DMS53 (cell line): Measurements from ENCODE around the gene MGST3.
"Not testable (repeated sequence)": the region's sequence is repeated elsewhere in the genome, so short reads cannot be mapped to it uniquely, and the experiment has no call there.

ENCODE experiments used
- DNase-seq: peaks from one replicate; lab custom pipeline; 2025; lab: John Stamatoyannopoulos, UW

Gene MGST3

GRCh38 chr1:165629151-165629550 lies 1.9 kb upstream of the MGST3 start:
- DNase-seq = no peak

GRCh38 chr1:165629848-165630628 lies 996 bp upstream of the MGST3 start:
- peak; percentile 91 for DNase-seq

DNA sequence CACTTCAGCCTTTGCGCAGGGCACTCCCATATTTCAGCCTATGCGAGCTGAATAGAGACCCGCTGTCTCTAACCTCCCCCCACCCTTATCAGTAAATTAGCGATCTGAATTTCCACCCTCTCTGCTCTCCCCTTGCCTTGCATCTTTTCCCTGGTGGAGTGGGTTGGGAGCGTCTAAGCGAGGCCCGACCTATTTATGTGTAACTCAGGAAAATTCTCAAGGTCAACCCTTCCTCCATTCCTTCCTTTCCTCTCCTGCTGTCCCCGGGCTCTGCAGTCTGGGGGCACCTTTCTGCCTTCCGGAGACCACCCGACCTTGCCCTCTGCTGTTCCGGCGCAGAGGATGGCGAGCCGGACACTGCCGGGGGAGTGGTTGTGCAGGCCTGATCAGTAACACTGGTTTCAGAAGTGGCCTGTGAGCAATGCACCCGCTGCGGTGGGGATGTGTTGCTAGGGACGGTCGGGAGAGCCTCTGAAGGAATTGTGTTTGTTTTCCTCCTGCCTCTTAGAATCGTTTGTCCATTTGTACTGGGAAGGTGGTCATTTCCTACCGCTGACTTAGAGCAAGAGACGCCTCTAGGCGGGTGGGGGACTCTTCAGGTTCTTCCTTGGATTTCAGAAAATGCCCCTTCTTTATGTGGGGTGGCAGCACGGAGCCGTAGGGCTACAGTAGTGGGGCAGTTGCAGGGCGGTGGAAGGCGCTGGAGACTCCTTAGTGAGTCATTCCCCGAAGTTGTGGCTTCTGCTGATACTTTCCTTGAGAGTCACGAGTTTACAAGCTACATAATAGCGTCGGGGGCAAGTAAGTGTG lies 513 bp downstream of the MGST3 start:
- peak; percentile 77 for DNase-seq

GRCh38 chr1:165632152-165632469 lies 1.1 kb downstream of the MGST3 start:
- DNase-seq = peak; percentile 47

DNA sequence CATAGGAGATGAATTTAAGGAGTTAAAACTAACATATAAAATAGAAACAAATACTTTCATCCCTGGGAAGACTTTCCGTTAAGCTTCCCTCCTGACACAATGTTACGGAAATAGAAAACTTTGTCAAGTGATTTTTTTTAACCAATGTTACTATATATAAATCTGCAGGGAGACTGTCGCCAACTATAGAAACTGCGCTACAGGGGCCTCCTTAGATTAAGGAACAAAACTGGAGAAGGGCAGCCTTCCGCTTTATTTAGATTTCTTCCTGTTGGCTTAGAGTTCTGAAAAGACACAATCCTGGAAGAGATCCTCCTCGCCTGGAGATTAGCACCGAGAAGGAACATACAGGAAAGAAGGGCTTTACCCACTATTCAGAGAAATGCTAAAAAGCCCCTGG lies 1.5 kb downstream of the MGST3 start:
- no peak for DNase-seq

- DNase-seq = peak; percentile 13
Observed at GRCh38 chr1:165633614-165634013, 2.6 kb downstream of the MGST3 start.

- no peak for DNase-seq
Observed at GRCh38 chr1:165634154-165634921, 3.3 kb downstream of the MGST3 start.

DNA sequence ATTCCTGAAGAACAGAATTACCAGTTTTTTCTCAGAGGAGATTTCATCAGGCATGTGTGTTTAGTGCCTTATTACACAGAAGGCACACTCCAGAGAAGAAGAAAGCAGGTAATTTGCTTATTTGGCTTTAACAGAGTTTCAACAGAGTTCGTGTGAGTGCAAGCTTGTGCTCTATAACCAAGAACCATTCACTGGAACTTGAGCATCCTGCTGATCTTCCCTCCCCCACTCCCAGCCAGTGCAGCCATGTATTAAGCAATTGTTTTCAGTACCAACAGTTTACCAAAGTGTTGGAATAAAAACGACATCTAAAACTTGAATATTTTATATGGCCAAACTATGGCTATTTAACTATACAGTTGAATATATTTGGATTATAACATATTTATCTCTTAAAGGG lies 4.3 kb downstream of the MGST3 start:
- DNase-seq = no peak

- DNase-seq = no peak
Observed at GRCh38 chr1:165635823-165636222, 4.8 kb downstream of the MGST3 start.

DNA sequence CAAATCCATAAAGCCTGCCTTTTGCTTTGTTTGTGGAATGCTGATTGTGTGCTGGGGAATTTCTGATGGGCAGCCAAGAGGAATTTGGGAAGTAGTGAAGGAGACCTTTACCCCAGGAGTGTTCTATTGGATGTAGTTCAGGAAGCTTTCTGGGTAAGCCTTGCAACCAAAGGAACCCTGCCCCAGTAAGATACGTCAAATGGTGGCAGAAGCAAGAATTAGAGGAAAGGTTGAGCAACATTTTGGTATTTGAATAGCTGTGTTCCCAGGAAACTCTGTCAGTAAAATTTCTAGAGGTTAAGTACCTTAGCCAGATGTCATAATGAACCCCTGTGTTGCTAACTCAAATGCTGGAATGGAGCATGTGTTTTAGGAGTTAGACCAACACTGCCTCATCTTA lies 6.4 kb downstream of the MGST3 start:
- no peak for DNase-seq

- not testable (repeated sequence) for DNase-seq
Observed at GRCh38 chr1:165638211-165638610, 7.2 kb downstream of the MGST3 start.

- no peak for DNase-seq
Observed at GRCh38 chr1:165639821-165640623, 9.0 kb downstream of the MGST3 start.

GRCh38 chr1:165641231-165641987 lies 10.4 kb downstream of the MGST3 start:
- DNase-seq = no peak

GRCh38 chr1:165644064-165644735 lies 13.2 kb downstream of the MGST3 start:
- no peak for DNase-seq

DNA sequence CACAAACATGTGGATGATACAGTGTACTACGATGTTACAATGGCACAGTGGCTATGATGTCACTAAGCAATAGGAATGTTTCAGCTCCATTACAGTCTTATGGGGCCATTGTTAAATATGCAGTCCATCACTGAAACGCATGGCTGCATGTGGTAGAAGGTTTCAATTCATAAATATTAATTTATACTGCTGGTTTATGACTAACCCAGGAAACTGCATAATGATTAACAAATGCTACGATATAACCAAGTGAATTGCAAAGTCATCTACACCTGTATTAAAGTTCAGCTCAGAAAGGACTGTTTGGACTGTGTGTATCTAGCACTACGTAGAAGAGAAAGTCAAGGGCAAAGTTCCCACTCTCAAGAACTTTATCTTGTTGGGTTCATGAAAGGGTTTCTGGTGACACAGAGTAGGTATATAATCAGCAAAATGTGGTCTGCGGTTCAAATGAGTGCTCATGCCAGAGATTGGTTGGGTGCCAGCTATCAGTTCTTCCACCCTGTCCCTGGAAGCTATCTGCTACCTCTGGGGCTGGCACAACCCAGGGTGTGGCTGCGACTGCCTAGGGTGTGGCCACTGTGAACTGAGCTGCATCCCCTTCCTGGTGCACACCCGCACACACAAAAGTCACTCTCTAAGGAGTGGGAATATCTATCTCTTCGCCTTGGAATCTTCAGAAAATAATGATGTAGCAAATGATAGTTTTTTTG lies 14.8 kb downstream of the MGST3 start:
- no peak for DNase-seq

DNA sequence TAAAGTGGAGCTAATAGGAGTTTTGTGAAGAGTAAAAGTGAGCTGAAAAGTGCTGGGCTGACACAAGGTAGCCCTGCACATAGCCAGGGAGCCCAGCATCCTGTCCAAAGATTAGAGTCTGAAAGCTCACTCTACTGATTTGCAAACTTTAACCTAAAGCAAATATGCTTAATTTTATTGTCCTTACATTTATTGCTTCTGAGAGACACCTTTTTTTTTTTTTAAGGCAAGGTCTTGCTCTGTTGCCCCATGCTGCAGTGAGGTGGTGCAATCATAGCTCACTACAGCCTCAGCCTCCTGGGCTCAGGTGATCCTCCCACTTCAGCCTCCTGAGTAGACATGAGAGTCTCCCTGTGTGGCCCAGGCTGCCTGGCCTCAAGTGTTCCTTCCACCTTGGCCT lies 16.5 kb downstream of the MGST3 start:
- no peak for DNase-seq

GRCh38 chr1:165647970-165648369 lies 16.9 kb downstream of the MGST3 start:
- no peak for DNase-seq

GRCh38 chr1:165648919-165649572 lies 18.0 kb downstream of the MGST3 start:
- DNase-seq = no peak

GRCh38 chr1:165650981-165651625 lies 20.1 kb downstream of the MGST3 start:
- DNase-seq = peak; percentile 34
